ENCODE measurements around the gene CAMTA1. TPM values are rescaled to one million over a fixed set of nuclear protein-coding genes. Genes with fewer than 3 reads are reported as not detected.

CAMTA1 gene
- total and polyA plus RNA-seq, 2 experiments from 2014 or later: 89.0 to 145 TPM

- H3K4me1 ChIP-seq (ENCODE audit: insufficient read depth): no peaks in the 10 kb centered on the region
- H3K4me3 ChIP-seq: no peak overlapping the region
- no peak overlapping the region for H3K4me2 ChIP-seq
- no peak for DNase-seq (ENCODE audit: low spot score)
- no peaks in the 10 kb centered on the region for H4K20me1 ChIP-seq (ENCODE audit: insufficient read depth, poor library complexity, severe bottlenecking)
- H3K9me2 ChIP-seq (replicated peaks; ENCODE audit: insufficient read depth): no peaks in the 10 kb centered on the region
- H3K9me3 ChIP-seq (ENCODE audit: low read depth): no peaks in the 10 kb centered on the region
- TF ChIP-seq CTCF (IDR thresholded peaks at IDR 0.05; ENCODE audit: poor library complexity): no peak
- H3K36me3 ChIP-seq (replicated peaks; ENCODE audit: insufficient read depth, low read depth): no peaks in the 10 kb centered on the region
- no peak overlapping the region for H2AFZ ChIP-seq
- H3K27me3 ChIP-seq: no peaks in the 10 kb centered on the region
- H3K27ac ChIP-seq: no peak overlapping the region
- H3K79me2 ChIP-seq: no peaks in the 10 kb centered on the region
- WGBS (ENCODE audit: low lambda C conversion rate, missing lambda C conversion rate): 88% methylated on average over 22 of the region's 22 CpGs
Measured at GRCh38 chr1:7247791-7248548, 462.7 kb downstream of the CAMTA1 start.

GRCh38 chr1:7248549-7249199, 463.4 kb downstream of the CAMTA1 start:
- DNase-seq (ENCODE audit: low spot score): no peak
- 78% methylated on average over 13 of the region's 13 CpGs for WGBS (ENCODE audit: low lambda C conversion rate, missing lambda C conversion rate)
- no peak overlapping the region for H2AFZ ChIP-seq
- no peak overlapping the region for H3K27ac ChIP-seq
- no peaks in the 10 kb centered on the region for H3K79me2 ChIP-seq
- no peaks in the 10 kb centered on the region for H3K9me3 ChIP-seq (ENCODE audit: low read depth)
- H3K9me2 ChIP-seq (replicated peaks; ENCODE audit: insufficient read depth): no peaks in the 10 kb centered on the region
- H3K27me3 ChIP-seq: no peaks in the 10 kb centered on the region
- H3K36me3 ChIP-seq (replicated peaks; ENCODE audit: insufficient read depth, low read depth): no peaks in the 10 kb centered on the region
- H3K4me1 ChIP-seq (ENCODE audit: insufficient read depth): no peaks in the 10 kb centered on the region
- H4K20me1 ChIP-seq (ENCODE audit: insufficient read depth, poor library complexity, severe bottlenecking): no peaks in the 10 kb centered on the region
- no peak for TF ChIP-seq EZH2 (IDR thresholded peaks at IDR 0.05; ENCODE audit: borderline replicate concordance)
- no peak for TF ChIP-seq CTCF (IDR thresholded peaks at IDR 0.05; ENCODE audit: poor library complexity)
- no peak for TF ChIP-seq EZH2phosphoT487 (IDR thresholded peaks at IDR 0.05; ENCODE audit: low read depth, severe bottlenecking, unreplicated experiment)
- no peak overlapping the region for H3K4me3 ChIP-seq
- H3K4me2 ChIP-seq: no peak overlapping the region

GRCh38 chr1:7249516-7249915, 464.3 kb downstream of the CAMTA1 start:
- Histone ChIP-seq H4K20me1 (ENCODE audit: insufficient read depth, poor library complexity, severe bottlenecking) (no peaks in the 10 kb centered on the region), H3K4me3 (no peak overlapping the region), H2AFZ (no peak overlapping the region), H3K9me3 (ENCODE audit: low read depth) (no peaks in the 10 kb centered on the region), H3K4me2 (no peak overlapping the region), H3K36me3 (replicated peaks; ENCODE audit: insufficient read depth, low read depth) (no peaks in the 10 kb centered on the region), H3K9me2 (replicated peaks; ENCODE audit: insufficient read depth) (no peaks in the 10 kb centered on the region), H3K79me2 (no peaks in the 10 kb centered on the region), H3K4me1 (ENCODE audit: insufficient read depth) (no peaks in the 10 kb centered on the region), H3K27me3 (no peaks in the 10 kb centered on the region), H3K27ac (no peak overlapping the region)
- no peak for TF ChIP-seq EZH2 (IDR thresholded peaks at IDR 0.05; ENCODE audit: borderline replicate concordance)
- TF ChIP-seq CTCF (IDR thresholded peaks at IDR 0.05; ENCODE audit: poor library complexity): no peak
- TF ChIP-seq EZH2phosphoT487 (IDR thresholded peaks at IDR 0.05; ENCODE audit: low read depth, severe bottlenecking, unreplicated experiment): no peak
- DNase-seq (ENCODE audit: low spot score): no peak
- WGBS (ENCODE audit: low lambda C conversion rate, missing lambda C conversion rate): 77% methylated on average over 3 of the region's 3 CpGs

Measured in hepatocyte (in vitro differentiated cells).